HG02588 (cell line): Measurements from ENCODE around the gene CHST3.
"Not testable (repeated sequence)": the region's sequence is repeated elsewhere in the genome, so short reads cannot be mapped to it uniquely, and the experiment has no call there.

Experiments used
- ATAC-seq: cut with Tn5 transposase; IDR thresholded peaks from one replicate; pipeline ENCODE4 v1.9.1; 2021; ENCODE audit warnings: mild to moderate bottlenecking, moderate library complexity; ENCODE audit not compliant: unreplicated experiment

CHST3 gene

GRCh38 chr10:71948496-71949067, 15.6 kb upstream of the CHST3 start:
- no peak for ATAC-seq

- ATAC-seq, result no peak
Observed at GRCh38 chr10:71950683-71951082, 13.5 kb upstream of the CHST3 start.

GRCh38 chr10:71952745-71953144, 11.4 kb upstream of the CHST3 start:
- no peak for ATAC-seq

- ATAC-seq, result no peak
Observed at GRCh38 chr10:71957546-71958275, 6.5 kb upstream of the CHST3 start.

GRCh38 chr10:71959526-71959925, 4.7 kb upstream of the CHST3 start:
- no peak for ATAC-seq

GRCh38 chr10:71961831-71962230, 2.4 kb upstream of the CHST3 start:
- no peak for ATAC-seq

GRCh38 chr10:71962901-71963300, 1.3 kb upstream of the CHST3 start:
- no peak for ATAC-seq

- ATAC-seq, result no peak
Observed at GRCh38 chr10:71963351-71964097, 671 bp upstream of the CHST3 start.

GRCh38 chr10:71964743-71965515, 734 bp downstream of the CHST3 start:
- no peak for ATAC-seq

GRCh38 chr10:71965623-71966022, 1.4 kb downstream of the CHST3 start:
- no peak for ATAC-seq

- no peak for ATAC-seq
Observed at GRCh38 chr10:71966046-71967004, 2.1 kb downstream of the CHST3 start.

- ATAC-seq, result not testable (repeated sequence)
Observed at GRCh38 chr10:71967958-71968357, 3.8 kb downstream of the CHST3 start.

GRCh38 chr10:71968553-71969474, 4.6 kb downstream of the CHST3 start:
- ATAC-seq, result no peak

GRCh38 chr10:71969929-71970328, 5.7 kb downstream of the CHST3 start:
- ATAC-seq, result no peak

GRCh38 chr10:71970331-71970730, 6.1 kb downstream of the CHST3 start:
- no peak for ATAC-seq

- no peak for ATAC-seq
Observed at GRCh38 chr10:71970869-71971268, 6.7 kb downstream of the CHST3 start.

- ATAC-seq, result no peak
Observed at GRCh38 chr10:71971311-71971731, 7.1 kb downstream of the CHST3 start.

- ATAC-seq, result no peak
Observed at GRCh38 chr10:71971769-71972555, 7.8 kb downstream of the CHST3 start.
